SU-DHL-6 (cell line): ENCODE data around the gene THAP11.

Experiments used
- CTCF ChIP-seq: fragments of 200-600 bp; sonication (generic); IDR thresholded peaks from one replicate; pipeline ENCODE4 v1.5.1; 2017; ENCODE audit warnings: antibody characterized with exemption, mild to moderate bottlenecking, low read length, moderate library complexity; ENCODE audit not compliant: insufficient read depth, poor library complexity, severe bottlenecking
- EZH2phosphoT487 ChIP-seq: fragments of 200-600 bp; sonication (generic), shearing (Covaris generic); conservative IDR thresholded peaks from 2 replicates; pipeline ENCODE4 v1.6.1; 2018; ENCODE audit warnings: mild to moderate bottlenecking, antibody characterized with exemption, low read length, moderate library complexity, mixed read lengths

- no peak for TF ChIP-seq CTCF
- no peak for TF ChIP-seq EZH2phosphoT487
Measured at GRCh38 chr16:67872631-67873434, 30.7 kb downstream of the THAP11 start, which contains the start of gene EDC4.
